WTC11 (cell line): ENCODE measurements around the gene ADCY10.

Experiments used
- TEAD4 ChIP-seq: sonication (generic); formaldehyde crosslinking; IDR thresholded peaks from 2 replicates; pipeline ENCODE4 v1.8.0; 2022; ENCODE audit warnings: mild to moderate bottlenecking, missing genetic modification reagents
- ZNF121 ChIP-seq: sonication (generic); formaldehyde crosslinking; IDR thresholded peaks from 2 replicates; pipeline ENCODE4 v1.8.0; 2023; ENCODE audit warnings: missing genetic modification reagents
- ZNF232 ChIP-seq: sonication (generic); formaldehyde crosslinking; IDR thresholded peaks from 2 replicates; pipeline ENCODE4 v1.8.0; 2022; ENCODE audit warnings: mild to moderate bottlenecking, missing genetic modification reagents
- TF ChIP-seq, protein P1 (sequence below): fragments of 200-600 bp; IDR thresholded peaks from 2 replicates; pipeline ENCODE4 v1.8.0; 2022; ENCODE audit warnings: antibody characterized with exemption
- TF ChIP-seq, protein P2 (sequence below): sonication (generic); formaldehyde crosslinking; IDR thresholded peaks from 2 replicates; pipeline ENCODE4 v1.8.0; 2023; ENCODE audit warnings: mild to moderate bottlenecking, missing genetic modification reagents

DNA sequence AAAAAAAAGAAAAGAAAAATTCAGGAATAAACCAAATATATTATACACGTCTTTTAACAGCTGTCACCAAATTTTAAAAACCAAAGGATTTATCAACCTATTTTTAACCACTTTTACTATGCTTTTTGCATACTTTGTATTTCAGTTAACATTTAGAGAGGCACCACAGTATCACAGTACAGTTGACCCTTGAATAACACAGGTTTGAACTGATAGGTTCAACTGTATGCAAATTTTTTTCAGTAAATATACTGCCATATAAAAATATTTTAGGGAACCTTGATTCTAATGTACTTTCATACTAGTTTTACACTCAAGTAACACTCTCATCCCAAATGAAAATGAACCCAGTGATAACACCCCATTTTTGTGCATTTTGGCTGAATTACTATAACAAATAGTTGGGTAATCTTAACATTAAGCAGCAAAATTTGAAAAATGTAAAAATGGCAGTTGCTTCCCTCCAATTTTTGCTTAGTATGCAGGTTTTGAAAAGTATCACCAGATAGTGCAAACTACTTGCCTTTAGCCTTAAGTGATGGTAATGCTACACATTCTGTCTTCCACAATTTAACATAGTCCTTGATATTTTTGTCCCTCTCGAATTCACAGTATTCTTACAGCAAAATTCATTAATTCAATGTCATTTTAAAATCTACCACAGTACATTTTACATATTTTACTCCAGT lies 10.8 kb upstream of the ADCY10 start:
- TF ChIP-seq, protein P1, sequence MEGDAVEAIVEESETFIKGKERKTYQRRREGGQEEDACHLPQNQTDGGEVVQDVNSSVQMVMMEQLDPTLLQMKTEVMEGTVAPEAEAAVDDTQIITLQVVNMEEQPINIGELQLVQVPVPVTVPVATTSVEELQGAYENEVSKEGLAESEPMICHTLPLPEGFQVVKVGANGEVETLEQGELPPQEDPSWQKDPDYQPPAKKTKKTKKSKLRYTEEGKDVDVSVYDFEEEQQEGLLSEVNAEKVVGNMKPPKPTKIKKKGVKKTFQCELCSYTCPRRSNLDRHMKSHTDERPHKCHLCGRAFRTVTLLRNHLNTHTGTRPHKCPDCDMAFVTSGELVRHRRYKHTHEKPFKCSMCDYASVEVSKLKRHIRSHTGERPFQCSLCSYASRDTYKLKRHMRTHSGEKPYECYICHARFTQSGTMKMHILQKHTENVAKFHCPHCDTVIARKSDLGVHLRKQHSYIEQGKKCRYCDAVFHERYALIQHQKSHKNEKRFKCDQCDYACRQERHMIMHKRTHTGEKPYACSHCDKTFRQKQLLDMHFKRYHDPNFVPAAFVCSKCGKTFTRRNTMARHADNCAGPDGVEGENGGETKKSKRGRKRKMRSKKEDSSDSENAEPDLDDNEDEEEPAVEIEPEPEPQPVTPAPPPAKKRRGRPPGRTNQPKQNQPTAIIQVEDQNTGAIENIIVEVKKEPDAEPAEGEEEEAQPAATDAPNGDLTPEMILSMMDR, result no peak
- no peak for TF ChIP-seq ZNF121 (CRISPR knock-in tag)
- TF ChIP-seq TEAD4 (CRISPR knock-in tag), result no peak
- TF ChIP-seq, protein P2, sequence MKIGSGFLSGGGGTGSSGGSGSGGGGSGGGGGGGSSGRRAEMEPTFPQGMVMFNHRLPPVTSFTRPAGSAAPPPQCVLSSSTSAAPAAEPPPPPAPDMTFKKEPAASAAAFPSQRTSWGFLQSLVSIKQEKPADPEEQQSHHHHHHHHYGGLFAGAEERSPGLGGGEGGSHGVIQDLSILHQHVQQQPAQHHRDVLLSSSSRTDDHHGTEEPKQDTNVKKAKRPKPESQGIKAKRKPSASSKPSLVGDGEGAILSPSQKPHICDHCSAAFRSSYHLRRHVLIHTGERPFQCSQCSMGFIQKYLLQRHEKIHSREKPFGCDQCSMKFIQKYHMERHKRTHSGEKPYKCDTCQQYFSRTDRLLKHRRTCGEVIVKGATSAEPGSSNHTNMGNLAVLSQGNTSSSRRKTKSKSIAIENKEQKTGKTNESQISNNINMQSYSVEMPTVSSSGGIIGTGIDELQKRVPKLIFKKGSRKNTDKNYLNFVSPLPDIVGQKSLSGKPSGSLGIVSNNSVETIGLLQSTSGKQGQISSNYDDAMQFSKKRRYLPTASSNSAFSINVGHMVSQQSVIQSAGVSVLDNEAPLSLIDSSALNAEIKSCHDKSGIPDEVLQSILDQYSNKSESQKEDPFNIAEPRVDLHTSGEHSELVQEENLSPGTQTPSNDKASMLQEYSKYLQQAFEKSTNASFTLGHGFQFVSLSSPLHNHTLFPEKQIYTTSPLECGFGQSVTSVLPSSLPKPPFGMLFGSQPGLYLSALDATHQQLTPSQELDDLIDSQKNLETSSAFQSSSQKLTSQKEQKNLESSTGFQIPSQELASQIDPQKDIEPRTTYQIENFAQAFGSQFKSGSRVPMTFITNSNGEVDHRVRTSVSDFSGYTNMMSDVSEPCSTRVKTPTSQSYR (CRISPR knock-in tag), result no peak
- no peak for TF ChIP-seq ZNF232 (CRISPR knock-in tag)
